SU-DHL-6 (cell line): ENCODE data around the gene MRPL49.

Experiments
- CTCF ChIP-seq: fragments of 200-600 bp; sonication (generic); IDR thresholded peaks from one replicate; pipeline ENCODE4 v1.5.1; 2017; ENCODE audit warnings: antibody characterized with exemption, mild to moderate bottlenecking, low read length, moderate library complexity; ENCODE audit not compliant: insufficient read depth, poor library complexity, severe bottlenecking
- EZH2phosphoT487 ChIP-seq: fragments of 200-600 bp; sonication (generic), shearing (Covaris generic); conservative IDR thresholded peaks from 2 replicates; pipeline ENCODE4 v1.6.1; 2018; ENCODE audit warnings: mild to moderate bottlenecking, antibody characterized with exemption, low read length, moderate library complexity, mixed read lengths

- no peak for TF ChIP-seq CTCF
- TF ChIP-seq EZH2phosphoT487, result no peak
These were observed 28.6 kb downstream of the MRPL49 start for GRCh38 chr11:65150509-65151299.
